ENCODE measurements around the gene SYNGR2. TPM values are rescaled to one million over a fixed set of nuclear protein-coding genes. Genes with fewer than 3 reads are reported as not detected.
A peak's percentile ranks its signal among the peaks of the same experiment; 100 is the strongest.

SYNGR2 gene
- total RNA-seq, 1 donor from 2014 or later, result 92.5 TPM

GRCh38 chr17:78214016-78214705, 45.8 kb downstream of the SYNGR2 start, which contains the start of gene BIRC5:
Gene BIRC5 (plus strand): TSS chr17:78214253. CDS start chr17:78214317, 64 bp downstream.
- Mint-ChIP-seq H3K36me3 (ENCODE audit: low read depth) (peaks cover 19% of the 10 kb centered on the region), H3K4me3 (ENCODE audit: low read depth) (peak within 1 kb of the TSS; percentile 96)

GRCh38 chr17:78214706-78215061, 46.3 kb downstream of the SYNGR2 start:
- peak overlapping the region; percentile 96 for H3K4me3 Mint-ChIP-seq (ENCODE audit: low read depth)
- no peak for DNase-seq (ENCODE audit: low spot score)
- H3K4me1 Mint-ChIP-seq (ENCODE audit: low read depth), result peaks cover 11% of the 10 kb centered on the region
- peaks cover 24% of the 10 kb centered on the region for H3K36me3 Mint-ChIP-seq (ENCODE audit: low read depth)
- H3K27ac Mint-ChIP-seq, result peak overlapping the region; percentile 84
- H3K27me3 Mint-ChIP-seq (ENCODE audit: low read depth), result no peaks in the 10 kb centered on the region
- no peaks in the 10 kb centered on the region for H3K9me3 Mint-ChIP-seq
- intact Hi-C loops (cut with micrococcal nuclease), result no loop called here

More at GRCh38 chr17:78214016-78214705, 45.8 kb downstream of the SYNGR2 start, which contains the start of gene BIRC5:
- Mint-ChIP-seq H3K9me3 (no peaks in the 10 kb centered on the region), H3K27me3 (ENCODE audit: low read depth) (no peaks in the 10 kb centered on the region), H3K27ac (peak within 1 kb of the TSS; percentile 84), H3K4me1 (ENCODE audit: low read depth) (peaks cover 11% of the 10 kb centered on the region)
- peak; percentile 86 for DNase-seq (ENCODE audit: low spot score)
- intact Hi-C loops (cut with micrococcal nuclease), result no loop called here

- Mint-ChIP-seq H3K4me3 (ENCODE audit: low read depth) (no peak overlapping the region), H3K4me1 (ENCODE audit: low read depth) (peaks cover 9% of the 10 kb centered on the region), H3K36me3 (ENCODE audit: low read depth) (peaks cover 54% of the 10 kb centered on the region), H3K27ac (no peak overlapping the region), H3K27me3 (ENCODE audit: low read depth) (no peaks in the 10 kb centered on the region), H3K9me3 (no peaks in the 10 kb centered on the region)
- no peak for DNase-seq (ENCODE audit: low spot score)
- intact Hi-C loops (cut with micrococcal nuclease), result no loop called here
Observed at GRCh38 chr17:78219396-78220150, 51.2 kb downstream of the SYNGR2 start.

Other genes with a start within 250 kb of the SYNGR2 start
- gene TNRC6C, start 209.9 kb upstream of the SYNGR2 start, total RNA-seq, result 18.4 and 25.0 TPM in 2 replicates
- gene TMC6, start 39.8 kb upstream of the SYNGR2 start, total RNA-seq, result 240 and 241 TPM in 2 replicates
- 196 and 208 TPM in 2 replicates for gene TMC8, start 37.8 kb upstream of the SYNGR2 start, total RNA-seq
- not detected in 2 replicates for gene C17orf99, start 22.2 kb upstream of the SYNGR2 start, total RNA-seq
- gene TK1, start 18.5 kb downstream of the SYNGR2 start, total RNA-seq, result 64.6 and 65.9 TPM in 2 replicates
- 27.8 TPM in 2 replicates for gene AFMID, start 18.8 kb downstream of the SYNGR2 start, total RNA-seq
- 48.4 and 48.6 TPM in 2 replicates for gene BIRC5, start 45.7 kb downstream of the SYNGR2 start, total RNA-seq
- gene TMEM235, start 63.0 kb downstream of the SYNGR2 start, total RNA-seq, result not detected in 2 replicates
- 93.5 and 99.8 TPM in 2 replicates for gene SOCS3, start 191.5 kb downstream of the SYNGR2 start, total RNA-seq
- 59.3 and 64.1 TPM in 2 replicates for gene PGS1, start 210.1 kb downstream of the SYNGR2 start, total RNA-seq